Measurements from ENCODE around the gene NRCAM.
A peak's percentile ranks its signal among the peaks of the same experiment; 100 is the strongest.

NRCAM gene

DNA sequence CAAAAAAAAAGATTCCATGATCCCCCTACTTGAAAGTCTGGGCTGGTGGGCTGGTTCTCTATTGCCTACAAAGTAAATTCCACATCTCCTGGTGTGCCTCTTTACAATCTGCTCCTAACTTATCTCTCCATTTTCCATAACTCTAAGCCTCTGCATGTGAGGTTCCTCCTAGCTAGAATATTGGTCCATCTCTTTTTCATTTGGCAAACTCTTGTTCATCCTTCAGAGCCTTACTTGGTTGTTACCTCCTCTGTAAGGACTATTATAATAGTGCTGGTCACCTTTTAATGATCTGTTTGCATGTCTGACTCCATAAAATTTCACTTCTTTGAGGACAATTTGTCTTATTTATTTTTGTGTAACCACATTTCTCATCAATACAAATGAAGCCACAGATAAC lies 1.6 kb upstream of the NRCAM start:
- no peak for DNase-seq

- peak; percentile 34 for DNase-seq
Observed at GRCh38 chr7:108456845-108457540, 757 bp upstream of the NRCAM start.

GRCh38 chr7:108455551-108455997 lies 662 bp downstream of the NRCAM start:
- DNase-seq: peak; percentile 34

- DNase-seq: peak; percentile 50
Observed at GRCh38 chr7:108454674-108455550, 1.3 kb downstream of the NRCAM start.

DNA sequence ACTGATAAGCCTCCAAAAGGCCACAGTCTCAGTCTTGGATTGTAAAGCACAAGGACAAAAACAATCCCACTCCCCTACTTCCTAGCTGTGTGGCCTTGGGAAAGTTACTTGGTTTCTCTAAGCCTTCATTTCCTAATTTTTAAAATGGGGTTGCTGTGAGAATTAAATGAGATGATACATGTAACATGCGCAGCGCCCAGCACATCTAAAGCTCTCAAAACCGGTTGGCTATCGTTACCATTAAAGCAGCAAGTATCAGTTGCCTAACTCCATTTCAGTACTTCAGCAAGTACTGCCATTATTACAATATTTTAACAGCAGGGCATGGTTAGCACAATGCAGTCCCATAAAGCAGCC lies 1.9 kb downstream of the NRCAM start:
- no peak for DNase-seq

GRCh38 chr7:108453320-108453719 lies 2.9 kb downstream of the NRCAM start:
- DNase-seq: no peak

DNA sequence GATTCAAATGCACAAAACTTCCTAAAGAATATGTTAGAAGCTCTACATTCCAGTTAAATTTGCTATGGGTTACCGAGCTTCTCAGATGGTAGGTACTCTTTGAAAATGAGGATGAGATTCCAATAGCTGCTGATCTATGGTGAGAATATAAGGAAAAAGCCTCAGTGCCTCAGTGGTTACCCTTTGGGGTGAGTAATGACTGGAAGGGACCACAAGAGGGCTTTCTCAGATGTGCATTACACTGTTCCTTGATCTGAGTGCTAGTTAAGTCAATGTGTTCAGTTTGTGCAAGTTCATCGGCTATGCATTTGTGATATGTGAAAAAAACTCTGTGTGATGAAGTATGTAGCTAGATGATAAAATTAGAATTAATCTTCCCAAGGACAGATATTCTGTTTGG lies 3.5 kb downstream of the NRCAM start:
- DNase-seq: no peak

DNA sequence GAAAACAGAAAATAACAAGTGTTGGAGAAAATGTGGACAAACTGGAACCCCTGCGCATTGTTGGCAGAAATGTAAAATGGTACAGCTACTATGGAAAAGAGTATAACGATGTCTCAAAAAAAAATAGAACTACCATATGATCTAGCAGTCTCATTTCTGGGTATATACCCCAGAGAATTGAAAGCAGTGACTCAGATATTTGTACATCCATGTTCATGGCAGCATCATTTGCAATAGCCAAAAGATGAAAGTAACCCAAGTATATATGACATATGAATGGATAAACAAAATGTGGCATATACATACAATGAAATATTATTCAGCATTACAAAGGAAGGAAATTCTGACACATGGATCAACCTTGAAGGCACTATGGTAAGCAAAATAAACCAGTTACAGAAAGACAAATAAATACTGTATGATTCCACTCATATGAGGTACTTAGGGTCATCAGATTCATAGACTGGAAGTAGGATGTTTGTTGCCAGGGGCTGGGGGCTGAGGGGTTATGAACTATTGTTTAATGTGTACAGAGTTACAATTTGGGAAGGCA lies 4.9 kb downstream of the NRCAM start:
- DNase-seq: no peak

- DNase-seq: no peak
Observed at GRCh38 chr7:108450160-108450559, 6.1 kb downstream of the NRCAM start.

DNA sequence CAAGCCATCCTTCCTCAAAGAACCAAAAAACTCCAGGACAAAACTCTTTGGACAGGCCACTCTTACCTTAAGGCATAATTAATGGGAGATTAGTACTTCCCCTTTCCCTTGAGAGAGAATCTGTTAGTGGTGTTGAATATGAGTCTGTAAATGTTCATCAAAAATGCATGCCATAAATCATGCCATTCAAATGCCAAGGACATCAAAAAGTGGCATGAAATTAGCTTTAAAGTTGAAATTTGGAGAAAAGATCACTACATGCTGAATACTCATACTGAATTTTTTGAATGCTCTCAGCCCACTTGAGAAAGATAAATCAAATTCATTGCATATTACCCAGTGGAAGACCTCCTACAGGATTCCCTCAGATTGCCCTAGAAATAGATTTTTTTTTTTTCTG lies 6.7 kb downstream of the NRCAM start:
- no peak for DNase-seq

DNA sequence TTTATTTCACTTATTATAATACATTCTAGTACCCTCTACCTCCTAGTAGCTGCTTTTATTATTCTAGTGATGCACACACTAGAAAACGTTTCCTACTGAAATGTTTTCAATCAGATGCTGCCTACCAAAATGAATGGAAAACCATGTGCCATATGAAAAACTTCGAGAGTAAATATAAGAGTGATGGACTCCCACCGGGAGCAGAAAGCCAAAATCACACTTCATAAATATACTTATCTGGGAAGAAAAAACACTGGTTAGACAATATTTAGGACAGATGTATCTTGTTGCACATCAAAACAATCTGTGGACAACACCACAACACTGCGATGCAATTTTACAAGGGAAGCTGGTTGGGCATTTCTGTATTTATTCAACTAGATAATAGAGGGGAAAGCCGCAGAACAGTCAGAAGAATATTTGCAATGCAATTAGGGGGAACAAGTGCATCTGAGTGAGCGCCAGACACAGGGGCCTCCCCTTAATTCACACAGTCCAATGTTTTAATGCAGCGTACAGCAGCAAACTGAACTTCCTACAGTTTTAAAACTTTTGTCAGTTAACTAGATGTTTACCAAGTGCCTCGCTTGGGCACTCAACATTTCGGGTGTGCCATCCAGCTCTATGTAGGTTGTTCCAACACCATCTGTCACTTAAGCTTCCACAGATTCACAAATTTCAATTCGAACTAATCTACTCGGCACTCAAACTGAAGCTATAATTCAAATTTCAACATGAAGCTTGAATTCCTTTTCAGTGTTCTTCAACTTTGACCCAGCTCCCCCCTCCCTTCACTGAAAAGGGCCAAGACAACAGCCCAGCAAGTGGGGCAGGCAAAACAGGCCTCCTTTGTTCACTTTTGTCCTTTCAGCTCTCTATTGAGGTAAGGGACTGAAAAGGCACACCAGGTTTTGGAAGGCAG lies 7.4 kb downstream of the NRCAM start:
- no peak for DNase-seq

GRCh38 chr7:108442039-108442568 lies 14.1 kb downstream of the NRCAM start:
- peak; percentile 52 for DNase-seq

DNA sequence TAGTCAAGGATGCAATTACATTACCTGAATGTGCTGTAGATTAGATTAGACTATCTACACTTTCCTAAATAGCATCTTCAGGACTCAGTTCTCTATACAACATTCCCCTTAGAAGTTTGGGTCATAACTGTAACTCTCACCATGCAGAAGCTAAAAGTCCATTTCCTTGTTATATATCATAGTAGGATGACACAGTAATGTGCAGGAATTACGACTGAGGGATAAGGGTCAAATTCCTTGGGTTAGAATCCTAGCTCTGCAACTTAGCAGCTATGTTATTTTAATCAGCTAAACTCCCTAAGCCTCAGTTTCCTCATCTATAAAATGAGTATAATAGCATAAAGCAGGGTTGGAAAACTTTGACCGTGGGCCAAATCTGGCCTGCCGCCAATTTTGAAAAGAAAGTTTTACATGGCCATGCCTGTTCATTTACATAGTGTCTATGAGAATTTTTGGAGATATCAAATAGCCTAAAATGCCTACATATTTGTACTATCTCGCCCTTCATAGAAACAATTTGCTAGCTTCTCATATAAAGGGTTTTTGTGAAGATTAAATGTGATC lies 14.8 kb downstream of the NRCAM start:
- DNase-seq: no peak

DNA sequence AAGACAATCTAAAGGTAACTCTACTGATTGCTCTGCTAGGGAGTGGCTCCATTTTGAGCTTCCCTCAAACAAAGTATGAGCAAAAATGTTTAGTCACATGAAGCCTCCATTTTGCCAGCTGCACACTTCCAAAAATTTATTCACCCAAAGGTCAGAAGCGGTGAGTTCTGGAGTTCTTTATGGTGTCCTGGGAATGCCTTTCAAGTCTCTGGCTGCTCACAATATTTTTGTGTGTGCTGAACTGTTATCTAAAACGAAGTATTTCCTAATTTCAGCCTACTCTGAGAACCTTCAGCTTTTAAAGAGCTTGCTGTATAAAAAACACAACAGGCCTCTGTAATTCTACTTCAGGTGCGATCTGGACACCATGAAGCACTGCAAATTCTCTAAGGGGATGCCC lies 15.6 kb downstream of the NRCAM start:
- no peak for DNase-seq

GRCh38 chr7:108436906-108437305 lies 19.3 kb downstream of the NRCAM start:
- no peak for DNase-seq

DNA sequence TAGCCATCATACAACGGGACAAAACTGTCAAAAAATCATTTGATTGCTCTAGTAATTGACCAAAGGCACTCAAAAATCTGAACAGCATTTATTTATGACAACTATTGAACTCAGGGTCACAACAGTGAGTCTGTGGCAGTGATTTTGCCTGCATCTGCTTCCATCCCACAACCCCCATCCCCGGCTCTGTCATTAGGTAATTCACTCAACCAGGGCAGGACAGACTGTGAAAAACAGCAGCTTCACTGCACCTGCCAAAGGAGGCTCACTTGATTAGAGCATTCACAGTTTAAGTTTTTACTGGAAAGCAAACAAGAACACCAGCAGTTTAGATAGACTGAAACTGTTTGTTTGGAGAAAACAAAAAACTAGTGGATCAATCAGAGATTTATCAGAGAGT lies 22.2 kb downstream of the NRCAM start:
- DNase-seq: no peak

DNA sequence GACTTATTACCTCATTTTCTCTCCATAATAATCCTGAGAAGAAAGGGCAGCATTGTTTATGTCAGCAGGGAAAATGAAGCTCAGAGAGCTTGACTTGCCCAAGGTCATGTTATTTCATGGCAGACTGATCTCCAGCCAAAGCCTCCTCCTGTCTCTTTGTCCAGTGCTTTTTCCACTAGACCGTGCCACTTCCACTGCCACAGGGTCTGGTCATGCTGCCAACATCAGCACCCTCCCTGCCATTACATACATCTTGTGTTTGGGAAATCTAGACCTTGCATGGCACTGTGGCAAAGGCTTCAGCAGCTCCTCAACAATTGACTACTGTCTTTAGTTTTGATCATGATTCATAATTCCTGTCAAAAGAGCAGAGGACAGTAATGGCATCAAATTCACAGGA lies 25.1 kb downstream of the NRCAM start:
- no peak for DNase-seq

- DNase-seq: no peak
Observed at GRCh38 chr7:108430664-108431063, 25.6 kb downstream of the NRCAM start.

- DNase-seq: no peak
Observed at GRCh38 chr7:108427766-108428165, 28.5 kb downstream of the NRCAM start.

GRCh38 chr7:108425714-108426275 lies 30.4 kb downstream of the NRCAM start:
- no peak for DNase-seq

GRCh38 chr7:108424013-108424412 lies 32.2 kb downstream of the NRCAM start:
- no peak for DNase-seq

All from stimulated activated CD8-positive, alpha-beta memory T cell treated with anti-CD3 and anti-CD28 coated beads, Interleukin-4, amount 100 ng/mL, for 48 hours (primary cell).